Liver (tissue), 9 donors: ENCODE measurements around the gene PLEKHA8. TPM values are rescaled to one million over a fixed set of nuclear protein-coding genes. Genes with fewer than 3 reads are reported as not detected.

ENCODE experiments used
- DNase-seq: peaks from one replicate; pipeline ENCODE4 v3.0.0-alpha.2; 2017; ENCODE audit warnings: low spot score
- H3K27ac ChIP-seq, 2 donors: one replicate each; pipeline ENCODE4 v1.7.0; 2013; ENCODE audit warnings: inconsistent platforms in 2 of 2, low read length in 2 of 2, control low read depth in 1 of 2, low read depth in 1 of 2, mild to moderate bottlenecking in 1 of 2
- H3K27me3 ChIP-seq, 4 donors: one replicate each; pipeline versions ENCODE4 v1.6.1 to v1.7.0; 2013; ENCODE audit warnings: low read length in 3 of 4, inconsistent platforms in 1 of 4, mild to moderate bottlenecking in 1 of 4, moderate library complexity in 1 of 4; ENCODE audit not compliant: control insufficient read depth in 4 of 4, insufficient read depth in 4 of 4
- H3K36me3 ChIP-seq, 4 donors: one replicate each; pipeline versions ENCODE4 v1.6.1 to v1.7.0; 2013; ENCODE audit warnings: low read length in 3 of 4, mild to moderate bottlenecking in 3 of 4, low read depth in 1 of 4, moderate library complexity in 1 of 4; ENCODE audit not compliant: control insufficient read depth in 4 of 4, insufficient read depth in 3 of 4
- H3K4me1 ChIP-seq, 4 donors: one replicate each; pipeline versions ENCODE4 v1.6.1 to v1.7.0; 2013; ENCODE audit warnings: low read length in 3 of 4, mild to moderate bottlenecking in 3 of 4, moderate library complexity in 1 of 4; ENCODE audit not compliant: control insufficient read depth in 4 of 4, insufficient read depth in 4 of 4
- H3K4me3 ChIP-seq, 3 donors: one replicate each; pipeline versions ENCODE4 v1.6.1 to v1.7.0; 2013; ENCODE audit warnings: low read length in 3 of 3, control low read depth in 1 of 3, low read depth in 1 of 3, mild to moderate bottlenecking in 1 of 3
- H3K9ac ChIP-seq, 2 donors: one replicate each; pipeline ENCODE4 v1.7.0; 2013; ENCODE audit warnings: low read length in 2 of 2, mild to moderate bottlenecking in 2 of 2, moderate library complexity in 2 of 2, control low read depth in 1 of 2, low read depth in 1 of 2
- H3K9me3 ChIP-seq, 4 donors: one replicate each; pipeline versions ENCODE4 v1.6.1 to v1.7.0; 2013; ENCODE audit warnings: low read length in 3 of 4; ENCODE audit not compliant: control insufficient read depth in 4 of 4
- CTCF ChIP-seq: fragments of 150-350 bp; IDR thresholded peaks from 2 replicates; pipeline ENCODE4 v1.5.1; 2017; ENCODE audit warnings: improper control_type of control experiment, low read depth, low read length; ENCODE audit not compliant: missing input control
- EGR1 ChIP-seq, 2 donors: IDR thresholded peaks; 2 replicates each; pipeline ENCODE4 v1.6.1; 2016 to 2018; ENCODE audit warnings: antibody characterized with exemption in 2 of 2, low read depth in 2 of 2
- FOXA1 ChIP-seq: IDR thresholded peaks from 2 replicates; pipeline ENCODE4 v1.6.1; 2016; ENCODE audit warnings: antibody characterized with exemption
- FOXA2 ChIP-seq: IDR thresholded peaks from 2 replicates; pipeline ENCODE4 v1.6.1; 2016; ENCODE audit warnings: antibody characterized with exemption
- GABPA ChIP-seq, 2 donors: IDR thresholded peaks in 1 of 2; conservative IDR thresholded peaks in 1 of 2; 2 replicates each; pipeline ENCODE4 v1.6.1; 2016; ENCODE audit warnings: antibody characterized with exemption in 2 of 2, mild to moderate bottlenecking in 1 of 2, moderate library complexity in 1 of 2
- HNF4A ChIP-seq, 2 donors: conservative IDR thresholded peaks; 2 replicates each; pipeline ENCODE4 v1.6.1; 2016; ENCODE audit warnings: antibody characterized with exemption in 2 of 2, mild to moderate bottlenecking in 2 of 2
- HNF4G ChIP-seq: IDR thresholded peaks from 2 replicates; pipeline ENCODE4 v1.6.1; 2016; ENCODE audit warnings: antibody characterized with exemption
- JUND ChIP-seq, 2 donors: IDR thresholded peaks; 2 replicates each; pipeline ENCODE4 v1.6.1; 2016; ENCODE audit warnings: antibody characterized with exemption in 2 of 2
- NR2F2 ChIP-seq: IDR thresholded peaks from 2 replicates; pipeline ENCODE4 v1.6.1; 2016; ENCODE audit warnings: antibody characterized with exemption
- RAD21 ChIP-seq, 2 donors: IDR thresholded peaks; 2 replicates each; pipeline ENCODE4 v1.6.1; 2016; ENCODE audit warnings: antibody characterized with exemption in 2 of 2, mild to moderate bottlenecking in 2 of 2
- RXRA ChIP-seq, 2 donors: IDR thresholded peaks; 2 replicates each; pipeline ENCODE4 v1.6.1; 2017 to 2018; ENCODE audit warnings: antibody characterized with exemption in 2 of 2, mild to moderate bottlenecking in 1 of 2
- SP1 ChIP-seq: IDR thresholded peaks from 2 replicates; pipeline ENCODE4 v1.6.1; 2018; ENCODE audit warnings: antibody characterized with exemption, mild to moderate bottlenecking
- TAF1 ChIP-seq: conservative IDR thresholded peaks from 2 replicates; pipeline ENCODE4 v1.6.1; 2016; ENCODE audit warnings: antibody characterized with exemption, mild to moderate bottlenecking
- YY1 ChIP-seq: IDR thresholded peaks from 2 replicates; pipeline ENCODE4 v1.6.1; 2016; ENCODE audit warnings: antibody characterized with exemption, mild to moderate bottlenecking
- WGBS: extraction: QIAGEN DNeasy Blood & Tissue Kit; methylation state at CpG from one replicate; pipeline ENCODE4 v1.1.7; 2013; 5-methylcytosine and 5-hydroxymethylcytosine counted together
- polyA plus RNA-seq, 2 donors: library from polyadenylated mRNA; stranded (reverse) in 1 of 2; unstranded in 1 of 2; fragments of 200-250 nt in 1 of 2; fragments of >200 nt in 1 of 2; fragmentation: Nextera tagmentation in 1 of 2; extraction: Ambion mirVana in 1 of 2; gene quantifications; one replicate each; pipeline versions ENCODE4 v1.2.1 to v1.2.3, GENCODE V29; 2013 to 2015
- total RNA-seq, 2 donors: library from RNA; depleted of rRNA; stranded (reverse); fragments of >200 nt; gene quantifications; one replicate each; pipeline ENCODE4 v1.2.3, GENCODE V29; 2014
- TF ChIP-seq, protein P1 (sequence below): IDR thresholded peaks from 2 replicates; pipeline ENCODE4 v1.6.1; 2016; ENCODE audit warnings: antibody characterized with exemption
- TF ChIP-seq, protein P2 (sequence below): IDR thresholded peaks from 2 replicates; pipeline ENCODE4 v1.6.1; 2016; ENCODE audit warnings: antibody characterized with exemption, mild to moderate bottlenecking
- TF ChIP-seq, protein P3 (sequence below): IDR thresholded peaks from 2 replicates; pipeline ENCODE4 v1.6.1; 2016; ENCODE audit warnings: antibody characterized with exemption
- TF ChIP-seq, protein P4 (sequence below): IDR thresholded peaks from 2 replicates; pipeline ENCODE4 v1.6.1; 2016; ENCODE audit warnings: antibody characterized with exemption
- donor health status: healthy.
- donor health status: healthy.
- donor health status: healthy.
- donor health status: healthy.
- donor health status: healthy.

PLEKHA8 gene
- total and polyA plus RNA-seq, 4 donors: 1.0 to 5.4 (median 2.4) TPM

- no peak for TF ChIP-seq FOXA1
- TF ChIP-seq JUND (IDR thresholded peaks at IDR 0.05): no peak
- no peak for TF ChIP-seq FOXA2
- no peak for TF ChIP-seq CTCF
- TF ChIP-seq, protein P1, sequence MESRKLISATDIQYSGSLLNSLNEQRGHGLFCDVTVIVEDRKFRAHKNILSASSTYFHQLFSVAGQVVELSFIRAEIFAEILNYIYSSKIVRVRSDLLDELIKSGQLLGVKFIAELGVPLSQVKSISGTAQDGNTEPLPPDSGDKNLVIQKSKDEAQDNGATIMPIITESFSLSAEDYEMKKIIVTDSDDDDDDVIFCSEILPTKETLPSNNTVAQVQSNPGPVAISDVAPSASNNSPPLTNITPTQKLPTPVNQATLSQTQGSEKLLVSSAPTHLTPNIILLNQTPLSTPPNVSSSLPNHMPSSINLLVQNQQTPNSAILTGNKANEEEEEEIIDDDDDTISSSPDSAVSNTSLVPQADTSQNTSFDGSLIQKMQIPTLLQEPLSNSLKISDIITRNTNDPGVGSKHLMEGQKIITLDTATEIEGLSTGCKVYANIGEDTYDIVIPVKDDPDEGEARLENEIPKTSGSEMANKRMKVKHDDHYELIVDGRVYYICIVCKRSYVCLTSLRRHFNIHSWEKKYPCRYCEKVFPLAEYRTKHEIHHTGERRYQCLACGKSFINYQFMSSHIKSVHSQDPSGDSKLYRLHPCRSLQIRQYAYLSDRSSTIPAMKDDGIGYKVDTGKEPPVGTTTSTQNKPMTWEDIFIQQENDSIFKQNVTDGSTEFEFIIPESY: no peak
- TF ChIP-seq NR2F2: no peak
- no peak for TF ChIP-seq TAF1
- no peak for TF ChIP-seq SP1
- TF ChIP-seq EGR1 (IDR thresholded peaks at IDR 0.05; ENCODE audit: low read depth in 2 of 2): no peak
- TF ChIP-seq, protein P2, sequence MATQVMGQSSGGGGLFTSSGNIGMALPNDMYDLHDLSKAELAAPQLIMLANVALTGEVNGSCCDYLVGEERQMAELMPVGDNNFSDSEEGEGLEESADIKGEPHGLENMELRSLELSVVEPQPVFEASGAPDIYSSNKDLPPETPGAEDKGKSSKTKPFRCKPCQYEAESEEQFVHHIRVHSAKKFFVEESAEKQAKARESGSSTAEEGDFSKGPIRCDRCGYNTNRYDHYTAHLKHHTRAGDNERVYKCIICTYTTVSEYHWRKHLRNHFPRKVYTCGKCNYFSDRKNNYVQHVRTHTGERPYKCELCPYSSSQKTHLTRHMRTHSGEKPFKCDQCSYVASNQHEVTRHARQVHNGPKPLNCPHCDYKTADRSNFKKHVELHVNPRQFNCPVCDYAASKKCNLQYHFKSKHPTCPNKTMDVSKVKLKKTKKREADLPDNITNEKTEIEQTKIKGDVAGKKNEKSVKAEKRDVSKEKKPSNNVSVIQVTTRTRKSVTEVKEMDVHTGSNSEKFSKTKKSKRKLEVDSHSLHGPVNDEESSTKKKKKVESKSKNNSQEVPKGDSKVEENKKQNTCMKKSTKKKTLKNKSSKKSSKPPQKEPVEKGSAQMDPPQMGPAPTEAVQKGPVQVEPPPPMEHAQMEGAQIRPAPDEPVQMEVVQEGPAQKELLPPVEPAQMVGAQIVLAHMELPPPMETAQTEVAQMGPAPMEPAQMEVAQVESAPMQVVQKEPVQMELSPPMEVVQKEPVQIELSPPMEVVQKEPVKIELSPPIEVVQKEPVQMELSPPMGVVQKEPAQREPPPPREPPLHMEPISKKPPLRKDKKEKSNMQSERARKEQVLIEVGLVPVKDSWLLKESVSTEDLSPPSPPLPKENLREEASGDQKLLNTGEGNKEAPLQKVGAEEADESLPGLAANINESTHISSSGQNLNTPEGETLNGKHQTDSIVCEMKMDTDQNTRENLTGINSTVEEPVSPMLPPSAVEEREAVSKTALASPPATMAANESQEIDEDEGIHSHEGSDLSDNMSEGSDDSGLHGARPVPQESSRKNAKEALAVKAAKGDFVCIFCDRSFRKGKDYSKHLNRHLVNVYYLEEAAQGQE: no peak
- no peak for TF ChIP-seq HNF4A (conservative IDR thresholded peaks at IDR 0.05)
- no peak for TF ChIP-seq HNF4G
- TF ChIP-seq RAD21 (IDR thresholded peaks at IDR 0.05): no peak
- no peak for TF ChIP-seq YY1
- TF ChIP-seq GABPA (IDR thresholded peaks at IDR 0.05 in 1 of 2, conservative IDR thresholded peaks at IDR 0.05 in 1 of 2): no peak
- TF ChIP-seq RXRA (IDR thresholded peaks at IDR 0.05): no peak
- TF ChIP-seq, protein P3, sequence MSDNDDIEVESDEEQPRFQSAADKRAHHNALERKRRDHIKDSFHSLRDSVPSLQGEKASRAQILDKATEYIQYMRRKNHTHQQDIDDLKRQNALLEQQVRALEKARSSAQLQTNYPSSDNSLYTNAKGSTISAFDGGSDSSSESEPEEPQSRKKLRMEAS: no peak
- TF ChIP-seq, protein P4, sequence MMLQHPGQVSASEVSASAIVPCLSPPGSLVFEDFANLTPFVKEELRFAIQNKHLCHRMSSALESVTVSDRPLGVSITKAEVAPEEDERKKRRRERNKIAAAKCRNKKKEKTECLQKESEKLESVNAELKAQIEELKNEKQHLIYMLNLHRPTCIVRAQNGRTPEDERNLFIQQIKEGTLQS: no peak
- Histone ChIP-seq H3K9me3 (no peaks in the 10 kb centered on the region), H3K27me3 (no peaks in the 10 kb centered on the region), H3K27ac (no peak overlapping the region), H3K36me3 (no peaks in the 10 kb centered on the region), H3K9ac (no peak overlapping the region), H3K4me3 (no peak overlapping the region), H3K4me1 (peaks cover 0 to 4% (median 0%) of the 10 kb centered on the region in 4 donors)
- WGBS: 90% methylated on average over 3 of the region's 3 CpGs
- DNase-seq: no peak
These were observed 144.2 kb downstream of the PLEKHA8 start for GRCh38 chr7:30172451-30172850.
